Keratinocyte (primary cell): ENCODE data around the gene MED12L. TPM values are rescaled to one million over a fixed set of nuclear protein-coding genes. Genes with fewer than 3 reads are reported as not detected.

Experiments
- DNase-seq: peaks from one replicate; pipeline ENCODE4 v3.0.0-alpha.2; 2011; ENCODE audit warnings: low read depth, missing footprints, low spot score
- FAIRE-seq: peaks from 2 replicates; lab custom pipeline; 2011; peaks lifted over from hg19 to GRCh38; lab: Jason Lieb, UNC
- H2AFZ ChIP-seq: 2 replicates; pipeline ENCODE4 v1.6.0; 2012; ENCODE audit warnings: low read length, control low read depth, inconsistent platforms; ENCODE audit not compliant: control insufficient read depth
- H3K27ac ChIP-seq: 2 replicates; pipeline ENCODE4 v1.5.1; 2011; ENCODE audit warnings: low read length; ENCODE audit not compliant: control insufficient read depth, insufficient read depth
- H3K27me3 ChIP-seq: 3 replicates; pipeline ENCODE4 v1.6.0; 2011; ENCODE audit warnings: low read length; ENCODE audit not compliant: control insufficient read depth, insufficient read depth; ENCODE audit errors: extremely low read depth
- H3K36me3 ChIP-seq, 2 experiments: 2 replicates in 1 of 2; 3 replicates in 1 of 2; pipeline ENCODE4 v1.5.1; 2011; ENCODE audit warnings: low read length in 2 of 2, mild to moderate bottlenecking in 1 of 2; ENCODE audit not compliant: control insufficient read depth in 2 of 2, insufficient read depth in 2 of 2; ENCODE audit errors: extremely low read depth in 1 of 2
- H3K4me1 ChIP-seq: 3 replicates; pipeline ENCODE4 v1.5.1; 2011; ENCODE audit warnings: low read length; ENCODE audit not compliant: control insufficient read depth, insufficient read depth; ENCODE audit errors: extremely low read depth
- H3K4me2 ChIP-seq: 3 replicates; pipeline ENCODE4 v1.6.0; 2011; ENCODE audit warnings: low read depth, low read length; ENCODE audit not compliant: control insufficient read depth, insufficient read depth; ENCODE audit errors: extremely low read depth
- H3K4me3 ChIP-seq, 3 experiments: fragments of 200-600 bp in 1 of 3; sonication (generic) in 1 of 3; 2 replicates in 2 of 3; 3 replicates in 1 of 3; pipeline ENCODE4 v1.5.1; 2011 to 2016; ENCODE audit warnings: low read length in 3 of 3, mild to moderate bottlenecking in 3 of 3, control low read depth in 2 of 3, inconsistent platforms in 1 of 3, low read depth in 1 of 3, mixed read lengths in 1 of 3, mixed run types in 1 of 3, moderate library complexity in 1 of 3; ENCODE audit not compliant: control insufficient read depth in 2 of 3, insufficient read depth in 2 of 3; ENCODE audit errors: extremely low read depth in 1 of 3
- H3K79me2 ChIP-seq: 2 replicates; pipeline ENCODE4 v1.6.0; 2012; ENCODE audit warnings: low read length; ENCODE audit not compliant: control insufficient read depth, insufficient read depth
- H3K9ac ChIP-seq: 3 replicates; pipeline ENCODE4 v1.6.0; 2011; ENCODE audit warnings: low read length; ENCODE audit not compliant: control insufficient read depth, insufficient read depth; ENCODE audit errors: extremely low read depth
- H3K9me1 ChIP-seq: 3 replicates; pipeline ENCODE4 v1.6.0; 2011; ENCODE audit warnings: low read length; ENCODE audit not compliant: control insufficient read depth, insufficient read depth; ENCODE audit errors: extremely low read depth
- H3K9me3 ChIP-seq: 2 replicates; pipeline ENCODE4 v1.5.1; 2012; ENCODE audit warnings: low read depth, low read length; ENCODE audit not compliant: control insufficient read depth
- H4K20me1 ChIP-seq: 3 replicates; pipeline ENCODE4 v1.6.0; 2011; ENCODE audit warnings: low read length; ENCODE audit not compliant: control insufficient read depth, insufficient read depth; ENCODE audit errors: extremely low read depth
- CTCF ChIP-seq, 3 experiments: IDR thresholded peaks in 1 of 3; conservative IDR thresholded peaks in 1 of 3; optimal IDR thresholded peaks in 1 of 3; 2 replicates in 2 of 3; 3 replicates in 1 of 3; pipeline versions ENCODE3 to v1.5.1; 2011; ENCODE audit warnings: low read length in 3 of 3, mild to moderate bottlenecking in 3 of 3, moderate library complexity in 2 of 3, control low read depth in 1 of 3, inconsistent platforms in 1 of 3; ENCODE audit not compliant: insufficient read depth in 2 of 3; ENCODE audit errors: extremely low read depth in 1 of 3
- EZH2 ChIP-seq: IDR thresholded peaks from one replicate; pipeline ENCODE4 v1.6.1; 2012; ENCODE audit warnings: inconsistent platforms, mild to moderate bottlenecking, low read length, moderate library complexity
- dilution Hi-C: fragments of 300-500 bp; cut with MboI; formaldehyde crosslinking; loops from one replicate; pipeline ENCODE4 v1.7.0; 2020; ENCODE audit warnings: low sequenced_read_pairs; ENCODE audit not compliant: extremely low pct_ligation_motif_present
- polyA plus RNA-seq, 5 experiments: library from polyadenylated mRNA; depleted of rRNA in 3 of 5; stranded (reverse) in 3 of 5; stranded (forward) in 1 of 5; unstranded in 1 of 5; fragments of >200 nt; gene quantifications; 1 replicate in 1 of 5; 2 replicates in 3 of 5; 3 replicates in 1 of 5; pipeline versions ENCODE4 v1.2.1 to v1.2.3, GENCODE V29; 2011 to 2012; ENCODE audit warnings: missing spikeins in 2 of 5, low read depth in 1 of 5, low replicate concordance in 1 of 5

The MED12L gene
- polyA plus RNA-seq, 1 donor (not counting 4 experiments of a cell fraction or from before 2014, with no cell fraction given), result 0.04 TPM

GRCh38 chr3:151142929-151143328 lies 57.5 kb downstream of the MED12L start:
- DNase-seq, result no peak
- dilution Hi-C loops, result no loop called here

GRCh38 chr3:151144016-151144415 lies 58.6 kb downstream of the MED12L start:
- no peak overlapping the region for H3K4me3 ChIP-seq
- no peak overlapping the region for H3K27ac ChIP-seq
- no peak for FAIRE-seq

More at GRCh38 chr3:151142929-151143328, 57.5 kb downstream of the MED12L start:
- no peak overlapping the region for H3K4me2 ChIP-seq
- H3K9ac ChIP-seq, result no peak overlapping the region
- no peak for TF ChIP-seq CTCF (optimal IDR thresholded peaks at IDR 0.05 in 1 of 3, IDR thresholded peaks at IDR 0.05 in 1 of 3, conservative IDR thresholded peaks at IDR 0.05 in 1 of 3; ENCODE audit: extremely low read depth in 1 of 3, insufficient read depth in 2 of 3, low read length in 3 of 3)
- TF ChIP-seq EZH2, result no peak
- H3K9me1 ChIP-seq, result no peaks in the 10 kb centered on the region
- H3K9me3 ChIP-seq, result no peaks in the 10 kb centered on the region
- H3K27me3 ChIP-seq, result no peaks in the 10 kb centered on the region
- no peaks in the 10 kb centered on the region for H3K36me3 ChIP-seq
- no peak overlapping the region for H2AFZ ChIP-seq
- H3K27ac ChIP-seq, result no peak overlapping the region
- H3K4me1 ChIP-seq, result peaks cover 4% of the 10 kb centered on the region
- no peaks in the 10 kb centered on the region for H3K79me2 ChIP-seq
- H3K4me3 ChIP-seq, result no peak overlapping the region
- FAIRE-seq, result no peak
- no peaks in the 10 kb centered on the region for H4K20me1 ChIP-seq

More at GRCh38 chr3:151144016-151144415, 58.6 kb downstream of the MED12L start:
- dilution Hi-C loops, result no loop called here
- H3K27me3 ChIP-seq, result no peaks in the 10 kb centered on the region
- H3K9me3 ChIP-seq, result no peaks in the 10 kb centered on the region
- H3K9me1 ChIP-seq, result no peaks in the 10 kb centered on the region
- H2AFZ ChIP-seq, result no peak overlapping the region
- peaks cover 4% of the 10 kb centered on the region for H3K4me1 ChIP-seq
- DNase-seq, result no peak
- no peak for TF ChIP-seq EZH2
- TF ChIP-seq CTCF (optimal IDR thresholded peaks at IDR 0.05 in 1 of 3, IDR thresholded peaks at IDR 0.05 in 1 of 3, conservative IDR thresholded peaks at IDR 0.05 in 1 of 3; ENCODE audit: extremely low read depth in 1 of 3, insufficient read depth in 2 of 3, low read length in 3 of 3), result no peak
- H3K9ac ChIP-seq, result no peak overlapping the region
- no peaks in the 10 kb centered on the region for H3K79me2 ChIP-seq
- no peak overlapping the region for H3K4me2 ChIP-seq
- H4K20me1 ChIP-seq, result no peaks in the 10 kb centered on the region
- H3K36me3 ChIP-seq, result no peaks in the 10 kb centered on the region
